T-helper 2 cell treated with Interferon-gamma antibody and Interleukin-4, amounts not matched to agents 5 μg/mL and 100 μg/mL, for 36 hours (primary cell): ENCODE results near the gene SLC44A1.

Experiments used
- DNase-seq: peaks from one replicate; pipeline ENCODE4 v3.0.0; 2021; ENCODE audit warnings: low spot score
- H3K27ac Mint-ChIP-seq: one replicate; pipeline ENCODE4 v1.8.0; 2021; ENCODE audit warnings: mild to moderate bottlenecking, mixed read lengths
- H3K27me3 Mint-ChIP-seq: one replicate; pipeline ENCODE4 v1.8.0; 2021; ENCODE audit warnings: low read depth, mixed read lengths
- H3K36me3 Mint-ChIP-seq: one replicate; pipeline ENCODE4 v1.8.0; 2021; ENCODE audit warnings: low read depth, mixed read lengths
- H3K4me1 Mint-ChIP-seq: one replicate; pipeline ENCODE4 v1.8.0; 2021; ENCODE audit warnings: low read depth, mixed read lengths
- H3K4me3 Mint-ChIP-seq: one replicate; pipeline ENCODE4 v1.8.0; 2022; ENCODE audit warnings: mild to moderate bottlenecking, moderate library complexity, mixed read lengths
- H3K9me3 Mint-ChIP-seq: one replicate; pipeline ENCODE4 v1.8.0; 2021; ENCODE audit warnings: mixed read lengths

The SLC44A1 gene

GRCh38 chr9:105244003-105244733 lies at the start of gene SLC44A1:
TSS of gene SLC44A1 (plus strand) at chr9:105244651. CDS start at chr9:105244869, 218 bp downstream.
- peak within 1 kb of the TSS; percentile 67 for H3K27ac Mint-ChIP-seq
- peaks cover 14% of the 10 kb centered on the region for H3K4me1 Mint-ChIP-seq
- peak; percentile 90 for DNase-seq

GRCh38 chr9:105195259-105195658 lies 49.2 kb upstream of the SLC44A1 start:
- Mint-ChIP-seq H3K36me3 (no peaks in the 10 kb centered on the region), H3K9me3 (no peaks in the 10 kb centered on the region), H3K4me3 (no peak overlapping the region), H3K4me1 (no peaks in the 10 kb centered on the region), H3K27me3 (no peaks in the 10 kb centered on the region), H3K27ac (no peak overlapping the region)
- DNase-seq = no peak

More at GRCh38 chr9:105244003-105244733, at the start of gene SLC44A1:
- Mint-ChIP-seq H3K36me3 (no peaks in the 10 kb centered on the region), H3K9me3 (no peaks in the 10 kb centered on the region), H3K27me3 (peaks cover 78% of the 10 kb centered on the region), H3K4me3 (peak within 1 kb of the TSS; percentile 85)

GRCh38 chr9:105198023-105198422 lies 46.4 kb upstream of the SLC44A1 start:
- Mint-ChIP-seq H3K9me3 (no peaks in the 10 kb centered on the region), H3K27ac (no peak overlapping the region)

GRCh38 chr9:105198865-105199264 lies 45.6 kb upstream of the SLC44A1 start:
- H3K27me3 Mint-ChIP-seq = no peaks in the 10 kb centered on the region
- H3K4me3 Mint-ChIP-seq = no peak overlapping the region
- no peak for DNase-seq
- no peaks in the 10 kb centered on the region for H3K4me1 Mint-ChIP-seq
- H3K9me3 Mint-ChIP-seq = no peaks in the 10 kb centered on the region
- no peaks in the 10 kb centered on the region for H3K36me3 Mint-ChIP-seq
- no peak overlapping the region for H3K27ac Mint-ChIP-seq

More at GRCh38 chr9:105198023-105198422, 46.4 kb upstream of the SLC44A1 start:
- DNase-seq = no peak
- no peaks in the 10 kb centered on the region for H3K4me1 Mint-ChIP-seq
- H3K27me3 Mint-ChIP-seq = no peaks in the 10 kb centered on the region
- H3K4me3 Mint-ChIP-seq = no peak overlapping the region
- H3K36me3 Mint-ChIP-seq = no peaks in the 10 kb centered on the region

- no peaks in the 10 kb centered on the region for H3K36me3 Mint-ChIP-seq
Observed at GRCh38 chr9:105204416-105204815, 40.0 kb upstream of the SLC44A1 start.

GRCh38 chr9:105205787-105206495 lies 38.5 kb upstream of the SLC44A1 start:
- peaks cover 2% of the 10 kb centered on the region for H3K27me3 Mint-ChIP-seq
- H3K27ac Mint-ChIP-seq = no peak overlapping the region
- no peak overlapping the region for H3K4me3 Mint-ChIP-seq
- no peaks in the 10 kb centered on the region for H3K4me1 Mint-ChIP-seq
- no peaks in the 10 kb centered on the region for H3K9me3 Mint-ChIP-seq
- H3K36me3 Mint-ChIP-seq = no peaks in the 10 kb centered on the region
- DNase-seq = no peak

More at GRCh38 chr9:105204416-105204815, 40.0 kb upstream of the SLC44A1 start:
- DNase-seq = no peak
- H3K9me3 Mint-ChIP-seq = no peaks in the 10 kb centered on the region
- H3K4me1 Mint-ChIP-seq = no peaks in the 10 kb centered on the region
- H3K27me3 Mint-ChIP-seq = peaks cover 2% of the 10 kb centered on the region
- H3K27ac Mint-ChIP-seq = no peak overlapping the region
- H3K4me3 Mint-ChIP-seq = no peak overlapping the region

GRCh38 chr9:105206496-105206820 lies 38.0 kb upstream of the SLC44A1 start:
- DNase-seq = no peak
- H3K4me1 Mint-ChIP-seq = no peaks in the 10 kb centered on the region
- H3K9me3 Mint-ChIP-seq = no peaks in the 10 kb centered on the region
- H3K27me3 Mint-ChIP-seq = peaks cover 2% of the 10 kb centered on the region
- H3K4me3 Mint-ChIP-seq = no peak overlapping the region
- no peak overlapping the region for H3K27ac Mint-ChIP-seq
- no peaks in the 10 kb centered on the region for H3K36me3 Mint-ChIP-seq

- DNase-seq = no peak
- no peak overlapping the region for H3K27ac Mint-ChIP-seq
- H3K27me3 Mint-ChIP-seq = peaks cover 2% of the 10 kb centered on the region
- H3K4me1 Mint-ChIP-seq = no peaks in the 10 kb centered on the region
- H3K9me3 Mint-ChIP-seq = no peaks in the 10 kb centered on the region
- H3K4me3 Mint-ChIP-seq = no peak overlapping the region
- H3K36me3 Mint-ChIP-seq = no peaks in the 10 kb centered on the region
Observed at GRCh38 chr9:105206821-105207699, 37.4 kb upstream of the SLC44A1 start.

GRCh38 chr9:105216440-105217178 lies 27.8 kb upstream of the SLC44A1 start:
- no peaks in the 10 kb centered on the region for H3K9me3 Mint-ChIP-seq

GRCh38 chr9:105218673-105219072 lies 25.8 kb upstream of the SLC44A1 start:
- no peaks in the 10 kb centered on the region for H3K36me3 Mint-ChIP-seq
- H3K4me3 Mint-ChIP-seq = no peak overlapping the region
- H3K27ac Mint-ChIP-seq = no peak overlapping the region
- H3K9me3 Mint-ChIP-seq = peaks cover 10% of the 10 kb centered on the region
- H3K27me3 Mint-ChIP-seq = peaks cover 3% of the 10 kb centered on the region
- no peaks in the 10 kb centered on the region for H3K4me1 Mint-ChIP-seq
- no peak for DNase-seq

More at GRCh38 chr9:105216440-105217178, 27.8 kb upstream of the SLC44A1 start:
- Mint-ChIP-seq H3K27me3 (peaks cover 3% of the 10 kb centered on the region), H3K27ac (no peak overlapping the region), H3K36me3 (no peaks in the 10 kb centered on the region), H3K4me1 (no peaks in the 10 kb centered on the region), H3K4me3 (no peak overlapping the region)
- no peak for DNase-seq

GRCh38 chr9:105219291-105219805 lies 25.1 kb upstream of the SLC44A1 start:
- H3K27ac Mint-ChIP-seq = no peak overlapping the region
- no peak for DNase-seq
- no peaks in the 10 kb centered on the region for H3K4me1 Mint-ChIP-seq
- H3K27me3 Mint-ChIP-seq = peaks cover 3% of the 10 kb centered on the region
- H3K4me3 Mint-ChIP-seq = no peak overlapping the region
- no peaks in the 10 kb centered on the region for H3K36me3 Mint-ChIP-seq
- peaks cover 17% of the 10 kb centered on the region for H3K9me3 Mint-ChIP-seq

- no peak for DNase-seq
- Mint-ChIP-seq H3K36me3 (no peaks in the 10 kb centered on the region), H3K4me3 (no peak overlapping the region), H3K27me3 (peaks cover 3% of the 10 kb centered on the region), H3K4me1 (no peaks in the 10 kb centered on the region), H3K27ac (no peak overlapping the region), H3K9me3 (peaks cover 26% of the 10 kb centered on the region)
Observed at GRCh38 chr9:105220451-105220850, 24.0 kb upstream of the SLC44A1 start.

- Mint-ChIP-seq H3K4me3 (no peak overlapping the region), H3K4me1 (no peaks in the 10 kb centered on the region), H3K27ac (no peak overlapping the region), H3K27me3 (peaks cover 3% of the 10 kb centered on the region), H3K9me3 (peaks cover 26% of the 10 kb centered on the region), H3K36me3 (no peaks in the 10 kb centered on the region)
- no peak for DNase-seq
Observed at GRCh38 chr9:105223544-105224140, 20.8 kb upstream of the SLC44A1 start.
